ENCODE results near the gene MMD.
A peak's percentile ranks its signal among the peaks of the same experiment; 100 is the strongest.
"Not testable (repeated sequence)": the region's sequence is repeated elsewhere in the genome, so short reads cannot be mapped to it uniquely, and the experiment has no call there.

Gene MMD

DNA sequence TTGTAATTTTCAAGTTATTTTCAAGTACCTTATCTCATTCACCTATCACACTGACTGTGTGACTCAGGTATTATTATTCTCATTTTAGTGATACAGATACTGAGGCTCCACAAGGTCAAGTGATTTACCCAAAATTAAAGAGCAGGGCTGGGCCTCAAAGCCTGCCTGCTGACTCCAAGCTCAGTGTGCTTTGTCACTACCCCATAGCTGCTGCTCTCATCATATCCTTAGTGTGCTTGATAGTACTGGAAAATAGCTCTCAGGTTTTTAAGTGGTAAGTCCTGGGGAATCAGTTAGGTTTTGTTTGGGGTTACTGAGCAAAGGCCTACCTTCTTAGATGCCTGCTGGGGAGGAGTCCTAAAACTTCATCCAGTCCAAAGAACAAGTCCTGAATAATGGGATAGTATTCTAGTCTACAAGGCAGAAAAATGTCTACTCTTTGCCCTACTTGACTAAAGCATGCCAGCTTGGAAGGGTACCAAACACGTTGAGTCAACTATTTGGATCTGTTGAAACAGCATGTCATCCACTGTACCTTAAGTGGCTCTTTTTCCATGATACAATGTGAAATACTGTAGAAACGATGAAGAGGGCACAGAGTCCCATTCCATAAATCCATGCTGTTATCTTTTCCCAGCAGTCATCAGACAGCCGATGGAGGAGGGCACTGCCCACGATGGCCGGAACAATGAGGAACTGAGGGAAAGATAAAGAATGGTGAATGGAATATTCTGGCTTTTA is 10.7 kb downstream of the MMD start:
- TF ChIP-seq ZFX (IDR thresholded peaks at IDR 0.05; ENCODE audit: borderline replicate concordance) (no peak), CTCF (IDR thresholded peaks at IDR 0.05) (no peak)
- H3K27ac ChIP-seq = no peak overlapping the region

DNA sequence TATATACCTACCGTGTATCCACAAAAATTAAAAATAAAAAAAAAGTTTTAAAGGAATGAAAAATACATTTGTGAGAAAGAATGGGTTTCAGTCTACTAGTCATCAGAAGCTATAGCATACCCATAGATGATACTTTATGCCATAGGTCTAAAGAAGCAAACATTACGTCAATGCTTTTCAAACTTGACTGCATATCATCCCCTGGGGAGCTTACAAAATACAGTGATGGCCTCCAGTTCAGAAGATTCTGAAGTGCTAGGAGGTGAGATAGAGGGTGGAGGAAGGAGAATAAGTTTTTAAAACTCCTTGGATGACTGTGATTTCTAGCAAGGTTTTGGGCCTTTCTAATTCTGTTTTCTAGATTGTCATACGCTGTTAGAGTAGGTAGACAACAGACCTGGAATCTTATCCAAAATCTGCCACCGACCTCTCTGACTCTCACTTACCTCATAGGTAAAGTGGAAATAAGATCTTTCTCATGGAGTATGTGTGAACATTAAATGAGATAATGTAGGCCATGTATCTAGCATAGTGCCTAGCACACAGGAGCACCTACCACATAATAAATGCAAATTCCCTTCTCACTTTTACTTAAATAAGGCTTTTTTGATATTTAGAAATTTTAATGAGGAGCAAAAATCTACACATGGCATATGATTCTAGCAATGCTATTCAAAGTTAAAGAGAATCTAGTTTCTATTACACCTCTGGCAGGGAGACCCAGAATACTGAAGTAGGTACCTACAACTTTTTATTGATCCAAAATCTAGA is 12.4 kb downstream of the MMD start:
- TF ChIP-seq ZFX (IDR thresholded peaks at IDR 0.05; ENCODE audit: borderline replicate concordance) (no peak), CTCF (IDR thresholded peaks at IDR 0.05) (no peak)
- no peak overlapping the region for H3K27ac ChIP-seq

GRCh38 chr17:55407641-55408566 is 13.7 kb downstream of the MMD start:
- TF ChIP-seq CTCF (IDR thresholded peaks at IDR 0.05) (no peak), ZFX (IDR thresholded peaks at IDR 0.05; ENCODE audit: borderline replicate concordance) (no peak)
- no peak overlapping the region for H3K27ac ChIP-seq

- no peak overlapping the region for H3K27ac ChIP-seq
- TF ChIP-seq CTCF (IDR thresholded peaks at IDR 0.05) = no peak
- TF ChIP-seq ZFX (IDR thresholded peaks at IDR 0.05; ENCODE audit: borderline replicate concordance) = no peak
Observed at GRCh38 chr17:55405600-55405999, 16.0 kb downstream of the MMD start.

DNA sequence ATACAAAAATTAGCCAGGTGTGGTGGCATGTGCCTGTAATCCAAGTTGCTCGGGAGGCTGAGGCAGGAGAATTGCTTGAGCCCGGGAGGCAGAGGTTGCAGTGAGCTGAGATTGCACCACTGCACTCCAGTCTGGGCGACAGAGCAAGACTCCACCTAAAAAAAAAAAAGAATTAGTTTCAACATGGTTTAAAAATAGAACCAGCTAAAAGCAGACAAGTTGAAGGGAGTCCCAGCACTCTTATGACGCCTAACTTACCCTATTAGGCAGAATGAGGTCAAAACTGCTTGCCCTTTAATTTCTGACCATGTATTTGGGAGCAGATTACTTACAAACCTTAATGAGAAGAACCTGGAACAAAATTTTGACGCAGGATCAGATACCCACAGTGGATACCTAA is 17.4 kb downstream of the MMD start:
- H3K27ac ChIP-seq = not testable (repeated sequence)

DNA sequence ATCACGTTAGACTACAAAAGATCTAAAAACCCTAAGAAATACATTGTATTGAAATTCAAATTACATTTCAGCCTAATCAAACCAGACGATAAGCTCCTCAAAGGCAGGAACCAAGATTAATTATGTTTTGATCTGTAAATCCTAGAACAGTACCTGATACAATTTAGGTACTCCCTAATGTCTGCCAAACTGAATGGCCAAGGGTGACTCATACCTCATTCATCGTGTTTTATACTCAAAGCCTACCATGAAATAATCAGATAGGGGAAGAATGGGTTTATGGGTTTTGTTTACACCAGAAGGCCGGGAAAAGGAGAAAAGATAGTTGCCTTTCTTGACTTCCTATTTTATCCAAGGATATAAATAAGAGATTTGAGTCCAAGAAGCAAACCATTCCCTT is 19.3 kb downstream of the MMD start:
- peak overlapping the region; percentile 38 for H3K27ac ChIP-seq
- TF ChIP-seq ZFX (IDR thresholded peaks at IDR 0.05; ENCODE audit: borderline replicate concordance) = no peak
- TF ChIP-seq CTCF (IDR thresholded peaks at IDR 0.05) = no peak

- TF ChIP-seq ZFX (IDR thresholded peaks at IDR 0.05; ENCODE audit: borderline replicate concordance) (no peak), CTCF (IDR thresholded peaks at IDR 0.05) (no peak)
- no peak overlapping the region for H3K27ac ChIP-seq
Observed at GRCh38 chr17:55398689-55399088, 22.9 kb downstream of the MMD start.
